GM23338 (cell line): Measurements from ENCODE around the gene SLC12A7.

Experiments
- EZH2 ChIP-seq: fragments of 200-600 bp; sonication (generic); IDR thresholded peaks from one replicate; pipeline ENCODE4 v1.8.0; 2017; ENCODE audit warnings: antibody characterized with exemption, mild to moderate bottlenecking, low read depth; ENCODE audit not compliant: unreplicated experiment
- EZH2phosphoT487 ChIP-seq: fragments of 200-600 bp; sonication (generic); IDR thresholded peaks from one replicate; pipeline ENCODE4 v1.8.1; 2018; ENCODE audit warnings: antibody characterized with exemption; ENCODE audit not compliant: unreplicated experiment
- JUNB ChIP-seq: IDR thresholded peaks from one replicate; pipeline ENCODE4 v1.6.1; 2016; ENCODE audit warnings: antibody characterized with exemption; ENCODE audit not compliant: unreplicated experiment
- NANOG ChIP-seq: IDR thresholded peaks from 2 replicates; pipeline ENCODE4 v1.6.1; 2016; ENCODE audit warnings: antibody characterized with exemption, borderline replicate concordance
- POLR2AphosphoS5 ChIP-seq: IDR thresholded peaks from 2 replicates; pipeline ENCODE4 v1.6.1; 2016; ENCODE audit warnings: antibody characterized with exemption, low read depth
- REST ChIP-seq: IDR thresholded peaks from one replicate; pipeline ENCODE4 v1.6.1; 2018; ENCODE audit warnings: antibody characterized with exemption; ENCODE audit not compliant: unreplicated experiment
- ZNF462 ChIP-seq: fragments of 250-450 bp; sonication (Bioruptor Pico); IDR thresholded peaks from 2 replicates; pipeline ENCODE4 v1.5.0; 2020; ENCODE audit warnings: mild to moderate bottlenecking, moderate library complexity
- TF ChIP-seq, protein P1 (sequence below), 2 experiments: fragments of 200-600 bp in 1 of 2; sonication (generic) in 1 of 2; conservative IDR thresholded peaks; 2 replicates each; pipeline versions ENCODE4 v1.5.1 to v1.6.1; 2016 to 2017; ENCODE audit warnings: antibody characterized with exemption in 2 of 2, low read depth in 2 of 2, mild to moderate bottlenecking in 2 of 2, moderate library complexity in 1 of 2

DNA sequence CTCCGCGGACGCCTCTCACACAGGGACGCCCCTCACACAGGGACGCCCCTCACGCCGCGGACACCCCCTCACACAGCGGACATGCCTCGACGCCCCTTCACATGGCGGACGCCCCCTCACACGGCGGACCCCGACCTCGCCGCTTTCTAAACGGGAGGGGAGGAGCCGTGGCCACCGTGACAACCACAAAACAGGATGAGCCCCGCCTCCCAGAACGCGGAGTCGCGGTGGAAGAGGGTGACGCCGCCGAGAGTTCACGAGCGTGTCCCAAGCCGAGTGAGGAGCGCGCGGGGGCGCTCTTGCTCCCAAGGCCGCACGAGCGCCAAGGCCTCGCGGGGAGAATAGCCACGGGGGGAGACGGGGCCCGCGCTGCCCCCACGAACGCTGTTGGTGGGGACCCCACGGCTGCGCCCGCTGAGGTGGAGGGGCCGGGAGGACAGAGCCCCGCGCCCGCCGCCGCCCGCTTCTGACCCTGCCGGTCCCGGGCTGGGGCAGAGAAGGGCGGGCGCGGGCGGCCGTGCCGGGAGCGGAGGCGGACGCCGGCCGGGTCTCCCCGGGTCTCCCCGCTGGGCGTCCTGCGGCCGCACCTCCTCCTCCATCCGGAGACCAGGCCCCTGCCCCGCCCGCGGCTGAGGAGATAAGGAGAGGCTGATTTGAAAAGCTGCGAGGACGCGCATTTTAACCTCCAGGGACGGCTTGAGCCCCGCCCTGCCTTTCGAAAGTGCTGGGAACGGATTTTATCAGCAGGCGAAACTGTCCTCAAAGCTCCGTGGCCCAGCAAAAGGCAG lies 107.2 kb downstream of the SLC12A7 start:
- TF ChIP-seq, protein P1, sequence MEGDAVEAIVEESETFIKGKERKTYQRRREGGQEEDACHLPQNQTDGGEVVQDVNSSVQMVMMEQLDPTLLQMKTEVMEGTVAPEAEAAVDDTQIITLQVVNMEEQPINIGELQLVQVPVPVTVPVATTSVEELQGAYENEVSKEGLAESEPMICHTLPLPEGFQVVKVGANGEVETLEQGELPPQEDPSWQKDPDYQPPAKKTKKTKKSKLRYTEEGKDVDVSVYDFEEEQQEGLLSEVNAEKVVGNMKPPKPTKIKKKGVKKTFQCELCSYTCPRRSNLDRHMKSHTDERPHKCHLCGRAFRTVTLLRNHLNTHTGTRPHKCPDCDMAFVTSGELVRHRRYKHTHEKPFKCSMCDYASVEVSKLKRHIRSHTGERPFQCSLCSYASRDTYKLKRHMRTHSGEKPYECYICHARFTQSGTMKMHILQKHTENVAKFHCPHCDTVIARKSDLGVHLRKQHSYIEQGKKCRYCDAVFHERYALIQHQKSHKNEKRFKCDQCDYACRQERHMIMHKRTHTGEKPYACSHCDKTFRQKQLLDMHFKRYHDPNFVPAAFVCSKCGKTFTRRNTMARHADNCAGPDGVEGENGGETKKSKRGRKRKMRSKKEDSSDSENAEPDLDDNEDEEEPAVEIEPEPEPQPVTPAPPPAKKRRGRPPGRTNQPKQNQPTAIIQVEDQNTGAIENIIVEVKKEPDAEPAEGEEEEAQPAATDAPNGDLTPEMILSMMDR (conservative IDR thresholded peaks at IDR 0.05; ENCODE audit: low read depth in 2 of 2), result peak in 1 of 2 experiments; percentile 52; a peak in 2 of 4 replicates
- TF ChIP-seq EZH2, result no peak
- TF ChIP-seq JUNB, result no peak
- TF ChIP-seq POLR2AphosphoS5, result no peak
- TF ChIP-seq NANOG, result no peak
- TF ChIP-seq REST, result no peak
- no peak for TF ChIP-seq ZNF462 (CRISPR knock-in tag)
- no peak for TF ChIP-seq EZH2phosphoT487
